H1 (cell line): Measurements from ENCODE around the gene STK11. TPM values are rescaled to one million over a fixed set of nuclear protein-coding genes. Genes with fewer than 3 reads are reported as not detected.

ENCODE experiments used
- BACH1 ChIP-seq: IDR thresholded peaks from 2 replicates; pipeline ENCODE4 v1.6.1; 2012; ENCODE audit warnings: low read length, improper control_type of control experiment
- CBX5 ChIP-seq: fragments of 300-800, 300-1000 bp; sonication (generic); IDR thresholded peaks from 2 replicates; pipeline ENCODE4 v1.7.1; 2016; ENCODE audit warnings: antibody characterized with exemption, low read length, low read depth
- CHD7 ChIP-seq: fragments of 300-600 bp; sonication (generic); IDR thresholded peaks from 2 replicates; pipeline ENCODE4 v1.7.1; 2012; ENCODE audit warnings: low read length, moderate library complexity, mild to moderate bottlenecking, inconsistent platforms; ENCODE audit not compliant: insufficient replicate concordance
- KDM4A ChIP-seq: IDR thresholded peaks from one replicate; pipeline ENCODE4 v1.7.1; 2012; ENCODE audit warnings: low read depth, mild to moderate bottlenecking, moderate library complexity, low read length, inconsistent platforms; ENCODE audit not compliant: severe bottlenecking
- MAFK ChIP-seq: IDR thresholded peaks from 2 replicates; pipeline ENCODE4 v1.6.1; 2012; ENCODE audit warnings: low read depth, mild to moderate bottlenecking, improper control_type of control experiment, low read length
- POU5F1 ChIP-seq: IDR thresholded peaks from 2 replicates; pipeline ENCODE4 v1.6.1; 2011; ENCODE audit warnings: low read depth, mild to moderate bottlenecking, low read length, moderate library complexity
- RBBP5 ChIP-seq: IDR thresholded peaks from 2 replicates; pipeline ENCODE4 v1.7.1; 2012; ENCODE audit warnings: low read depth, mild to moderate bottlenecking, inconsistent platforms, low read length, moderate library complexity, borderline replicate concordance
- RFX5 ChIP-seq: IDR thresholded peaks from 2 replicates; pipeline ENCODE4 v1.6.1; 2011; ENCODE audit warnings: low read depth, low read length, improper control_type of control experiment, borderline replicate concordance
- SIN3A ChIP-seq, 2 experiments: IDR thresholded peaks in 1 of 2; conservative IDR thresholded peaks in 1 of 2; 2 replicates each; pipeline ENCODE4 v1.6.1; 2011 to 2012; ENCODE audit warnings: low read length in 2 of 2, improper control_type of control experiment in 1 of 2, low read depth in 1 of 2, mild to moderate bottlenecking in 1 of 2
- SIX5 ChIP-seq: IDR thresholded peaks from 2 replicates; pipeline ENCODE4 v1.6.1; 2011; ENCODE audit warnings: mild to moderate bottlenecking, low read depth, low read length
- TAF1 ChIP-seq: IDR thresholded peaks from 2 replicates; pipeline ENCODE4 v1.6.1; 2011; ENCODE audit warnings: mild to moderate bottlenecking, low read depth, low read length
- YY1 ChIP-seq: IDR thresholded peaks from 2 replicates; pipeline ENCODE4 v1.6.1; 2011; ENCODE audit warnings: low read depth, mild to moderate bottlenecking, low read length
- ZNF274 ChIP-seq: IDR thresholded peaks from 2 replicates; pipeline ENCODE4 v1.7.0; 2012; ENCODE audit warnings: low read length, borderline replicate concordance; ENCODE audit errors: extremely low read depth
- polyA plus RNA-seq, 7 experiments: library from polyadenylated mRNA; depleted of rRNA in 3 of 7; stranded (reverse) in 5 of 7; unstranded in 2 of 7; fragments of >200 nt in 5 of 7; fragments of 200-250 nt in 2 of 7; gene quantifications; 1 replicate in 5 of 7; 2 replicates in 1 of 7; 4 replicates in 1 of 7; pipeline versions ENCODE4 v1.2.1 to v1.2.3, GENCODE V29; 2011 to 2013; ENCODE audit warnings: missing spikeins in 2 of 7, mixed read lengths in 2 of 7
- total RNA-seq: library from RNA; stranded (reverse); fragmentation: NEBNext Ultra II Directional; extraction: Animal tissue kit (Norgen Biotek cat#: 25700); gene quantifications from 2 replicates; pipeline ENCODE4 v1.2.1, GENCODE V29; 2021

The STK11 gene
- total and polyA plus RNA-seq, 2 of the 8 experiments (the other 6 are each of a cell fraction or from before 2014, with no cell fraction given), result 45.3 to 70.7 TPM

DNA sequence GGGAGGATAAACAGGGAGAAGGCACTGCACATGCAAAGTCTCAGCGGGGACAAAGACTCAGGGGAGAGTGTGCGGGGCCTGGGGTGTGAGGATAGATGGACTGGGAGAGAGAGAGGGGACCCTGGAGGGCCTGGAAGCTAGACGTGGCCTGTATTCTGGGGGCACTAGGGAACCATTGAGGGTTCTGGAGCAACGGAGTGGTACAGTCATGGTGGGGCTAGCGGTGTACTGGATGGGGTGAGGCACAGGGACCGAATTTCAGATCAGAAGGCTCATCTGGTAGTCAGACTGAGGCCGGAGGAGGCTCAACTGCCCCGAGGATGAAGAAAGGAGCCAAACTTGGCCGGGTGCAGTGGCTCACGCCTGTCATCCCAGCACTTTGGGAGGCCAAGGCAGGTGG, 23.5 kb upstream of the STK11 start (continued):
- TF ChIP-seq CHD7, result no peak
- no peak for TF ChIP-seq TAF1
- TF ChIP-seq KDM4A, result no peak
- TF ChIP-seq RBBP5, result no peak
- no peak for TF ChIP-seq POU5F1
- TF ChIP-seq CBX5, result no peak
- TF ChIP-seq SIN3A (conservative IDR thresholded peaks at IDR 0.05 in 1 of 2, IDR thresholded peaks at IDR 0.05 in 1 of 2; ENCODE audit: low read depth in 1 of 2, low read length in 2 of 2), result no peak
- no peak for TF ChIP-seq BACH1
- TF ChIP-seq RFX5, result no peak
- TF ChIP-seq SIX5, result no peak
- TF ChIP-seq ZNF274, result no peak
- no peak for TF ChIP-seq YY1
- no peak for TF ChIP-seq MAFK
